Hepatocyte (in vitro differentiated cells): ENCODE measurements around the gene SIK3.

Source experiments
- EZH2phosphoT487 ChIP-seq: fragments of 200-600 bp; sonication (generic); IDR thresholded peaks from one replicate; pipeline ENCODE4 v1.6.1; 2018; ENCODE audit warnings: antibody characterized with exemption, mild to moderate bottlenecking, low read depth, moderate library complexity; ENCODE audit not compliant: unreplicated experiment, severe bottlenecking
- TF ChIP-seq, protein P1 (sequence below): fragments of 200-600 bp; sonication (generic); IDR thresholded peaks from 2 replicates; pipeline ENCODE4 v1.5.1; 2016; ENCODE audit warnings: antibody characterized with exemption, mild to moderate bottlenecking; ENCODE audit not compliant: poor library complexity

DNA sequence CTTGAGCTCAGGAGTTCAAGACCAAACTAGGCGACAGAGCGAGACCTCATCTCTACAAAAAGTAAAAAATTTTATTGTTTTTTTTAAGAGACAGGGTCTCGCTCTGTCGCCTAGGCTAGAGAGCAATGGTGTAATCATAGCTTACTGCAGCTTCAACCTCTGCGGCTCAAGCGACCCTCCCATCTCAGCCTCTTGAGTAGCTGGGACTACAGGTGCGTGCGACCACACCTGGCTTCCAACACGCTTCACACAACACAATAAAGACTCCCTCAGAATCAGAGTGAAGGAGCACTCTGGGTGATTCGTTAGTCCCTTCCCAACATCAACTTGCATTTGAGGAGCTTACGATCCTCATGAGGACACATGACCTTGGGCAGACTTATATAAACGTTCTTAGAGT is 181.3 kb downstream of the SIK3 start:
- TF ChIP-seq, protein P1, sequence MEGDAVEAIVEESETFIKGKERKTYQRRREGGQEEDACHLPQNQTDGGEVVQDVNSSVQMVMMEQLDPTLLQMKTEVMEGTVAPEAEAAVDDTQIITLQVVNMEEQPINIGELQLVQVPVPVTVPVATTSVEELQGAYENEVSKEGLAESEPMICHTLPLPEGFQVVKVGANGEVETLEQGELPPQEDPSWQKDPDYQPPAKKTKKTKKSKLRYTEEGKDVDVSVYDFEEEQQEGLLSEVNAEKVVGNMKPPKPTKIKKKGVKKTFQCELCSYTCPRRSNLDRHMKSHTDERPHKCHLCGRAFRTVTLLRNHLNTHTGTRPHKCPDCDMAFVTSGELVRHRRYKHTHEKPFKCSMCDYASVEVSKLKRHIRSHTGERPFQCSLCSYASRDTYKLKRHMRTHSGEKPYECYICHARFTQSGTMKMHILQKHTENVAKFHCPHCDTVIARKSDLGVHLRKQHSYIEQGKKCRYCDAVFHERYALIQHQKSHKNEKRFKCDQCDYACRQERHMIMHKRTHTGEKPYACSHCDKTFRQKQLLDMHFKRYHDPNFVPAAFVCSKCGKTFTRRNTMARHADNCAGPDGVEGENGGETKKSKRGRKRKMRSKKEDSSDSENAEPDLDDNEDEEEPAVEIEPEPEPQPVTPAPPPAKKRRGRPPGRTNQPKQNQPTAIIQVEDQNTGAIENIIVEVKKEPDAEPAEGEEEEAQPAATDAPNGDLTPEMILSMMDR: no peak
- no peak for TF ChIP-seq EZH2phosphoT487
